ENCODE data around the gene BACH2. TPM values are rescaled to one million over a fixed set of nuclear protein-coding genes. Genes with fewer than 3 reads are reported as not detected.
A peak's percentile ranks its signal among the peaks of the same experiment; 100 is the strongest.

The BACH2 gene
- polyA plus RNA-seq, 6 donors from 2014 or later: 31.0 to 130 (median 78.4) TPM

DNA sequence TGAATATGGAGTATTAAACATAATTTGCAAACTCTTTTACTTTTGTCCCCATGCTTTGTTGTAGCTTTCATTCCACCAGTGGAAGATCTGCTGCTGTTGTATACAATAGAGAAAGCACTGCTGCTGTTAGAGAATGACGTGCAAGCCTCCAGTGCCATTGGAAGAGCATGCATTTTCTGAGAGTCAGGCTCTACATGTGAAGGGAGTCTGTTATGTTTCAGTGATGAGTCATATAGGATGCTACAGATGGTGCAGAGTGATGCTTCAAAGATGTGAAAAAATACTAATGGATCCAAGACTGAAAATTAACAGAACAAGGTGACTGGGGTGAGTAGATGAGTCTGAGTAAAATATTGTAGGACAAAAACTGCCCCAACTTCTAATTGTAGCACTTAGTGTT is 22.4 kb upstream of the BACH2 start:
- Mint-ChIP-seq H3K36me3 (peaks cover 0 to 5% of the 10 kb centered on the region in 2 donors), H3K9me3 (peaks cover 0 to 5% (median 0%) of the 10 kb centered on the region in 7 donors), H3K4me3 (peak overlapping the region in 1 of 8 donors; percentile 1), H3K4me1 (peaks cover 49 to 73% (median 53%) of the 10 kb centered on the region in 3 donors), H3K27me3 (no peaks in the 10 kb centered on the region), H3K27ac (peak overlapping the region in 3 of 6 donors; percentile 2 to 96 (median 6))
- no peak for ATAC-seq (ENCODE audit: low read depth in 2 of 2)
- DNase-seq: no peak

DNA sequence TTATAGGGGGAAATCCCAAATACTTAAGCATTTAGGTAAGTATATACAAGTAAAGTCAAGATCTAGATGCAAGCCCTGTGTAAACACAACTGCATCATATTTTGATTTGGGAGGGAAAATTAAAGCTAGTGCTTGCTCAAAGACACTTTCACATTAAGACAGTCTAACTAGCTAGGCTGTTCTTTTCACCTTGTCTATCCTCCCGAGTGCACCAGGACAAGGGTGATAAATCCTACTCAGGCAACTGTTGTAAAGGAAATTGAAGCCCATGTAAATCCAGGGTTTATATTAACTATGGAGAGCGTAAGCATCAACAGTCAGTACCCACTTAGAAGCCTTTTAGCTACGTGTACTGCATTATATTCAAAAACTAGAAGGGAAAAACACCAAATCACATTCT is 19.3 kb upstream of the BACH2 start:
- Mint-ChIP-seq H3K27ac (peak overlapping the region; percentile 91 to 99 (median 98)), H3K36me3 (no peaks in the 10 kb centered on the region), H3K27me3 (no peaks in the 10 kb centered on the region), H3K4me3 (peak overlapping the region; percentile 16 to 84 (median 68)), H3K4me1 (peaks cover 65 to 92% (median 77%) of the 10 kb centered on the region in 3 donors), H3K9me3 (no peaks in the 10 kb centered on the region)
- DNase-seq (no peak), ATAC-seq (ENCODE audit: low read depth in 2 of 2) (no peak)

DNA sequence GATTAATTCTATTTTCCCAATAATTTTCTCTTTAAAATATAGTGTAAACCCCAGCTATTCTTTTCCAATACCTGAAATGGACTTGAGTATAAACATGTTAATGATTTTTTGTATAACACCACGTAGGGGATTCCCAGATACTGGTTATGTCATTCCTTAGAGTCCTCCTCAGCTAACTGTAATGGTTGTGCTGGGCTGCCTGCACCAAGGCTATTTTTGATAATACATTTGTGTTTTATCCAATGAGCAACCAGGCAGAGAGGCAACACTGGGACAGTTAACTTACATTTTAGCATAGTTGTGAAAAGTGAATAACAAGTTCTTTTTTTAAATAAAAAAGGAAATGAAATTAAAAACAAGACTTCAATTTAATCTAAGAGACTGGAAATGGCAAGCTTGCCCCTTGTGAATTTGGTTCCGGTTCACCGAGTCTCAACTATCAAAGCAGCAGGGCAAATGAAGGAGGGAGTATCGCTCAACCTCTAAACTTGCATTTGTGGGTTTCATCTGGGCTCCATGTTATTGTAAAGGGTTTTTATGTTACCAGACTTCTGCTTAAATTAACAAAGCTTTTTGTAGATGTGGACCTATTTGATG is 18.8 kb upstream of the BACH2 start:
- peaks cover 66 to 92% (median 77%) of the 10 kb centered on the region in 3 donors for H3K4me1 Mint-ChIP-seq
- peak overlapping the region; percentile 16 to 84 (median 68) for H3K4me3 Mint-ChIP-seq
- ATAC-seq (ENCODE audit: low read depth in 2 of 2): peak; percentile 81 to 82
- H3K9me3 Mint-ChIP-seq: no peaks in the 10 kb centered on the region
- DNase-seq: peak; percentile 87
- H3K27me3 Mint-ChIP-seq: no peaks in the 10 kb centered on the region
- H3K27ac Mint-ChIP-seq: peak overlapping the region; percentile 91 to 99 (median 98)
- H3K36me3 Mint-ChIP-seq: no peaks in the 10 kb centered on the region

DNA sequence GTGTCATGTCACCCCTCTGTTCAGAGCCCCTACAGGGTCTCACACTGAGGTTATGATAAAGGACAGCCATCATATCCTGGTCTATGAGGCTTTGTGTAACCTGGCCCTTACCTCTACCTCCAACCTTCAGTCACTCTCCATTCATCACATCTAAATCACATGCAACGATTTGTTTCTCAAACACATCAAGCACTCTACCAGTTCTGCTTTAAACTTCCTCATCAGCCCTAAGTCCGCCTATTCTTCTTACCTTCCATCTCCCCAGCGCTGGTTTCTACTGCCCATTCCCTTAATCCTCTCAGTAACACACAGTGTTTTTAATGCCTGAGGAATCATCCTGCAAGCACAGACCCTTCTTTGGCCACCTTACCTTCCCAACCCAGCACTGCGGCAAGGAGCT is 17.9 kb upstream of the BACH2 start:
- H3K36me3 Mint-ChIP-seq: no peaks in the 10 kb centered on the region
- peaks cover 0 to 4% (median 0%) of the 10 kb centered on the region in 7 donors for H3K9me3 Mint-ChIP-seq
- H3K27me3 Mint-ChIP-seq: no peaks in the 10 kb centered on the region
- DNase-seq: peak; percentile 50
- peak overlapping the region; percentile 17 to 72 (median 56) for H3K4me3 Mint-ChIP-seq
- peak; percentile 29 to 40 for ATAC-seq (ENCODE audit: low read depth in 2 of 2)
- H3K4me1 Mint-ChIP-seq: peaks cover 71 to 94% (median 80%) of the 10 kb centered on the region in 3 donors
- H3K27ac Mint-ChIP-seq: peak overlapping the region; percentile 91 to 99 (median 94)

DNA sequence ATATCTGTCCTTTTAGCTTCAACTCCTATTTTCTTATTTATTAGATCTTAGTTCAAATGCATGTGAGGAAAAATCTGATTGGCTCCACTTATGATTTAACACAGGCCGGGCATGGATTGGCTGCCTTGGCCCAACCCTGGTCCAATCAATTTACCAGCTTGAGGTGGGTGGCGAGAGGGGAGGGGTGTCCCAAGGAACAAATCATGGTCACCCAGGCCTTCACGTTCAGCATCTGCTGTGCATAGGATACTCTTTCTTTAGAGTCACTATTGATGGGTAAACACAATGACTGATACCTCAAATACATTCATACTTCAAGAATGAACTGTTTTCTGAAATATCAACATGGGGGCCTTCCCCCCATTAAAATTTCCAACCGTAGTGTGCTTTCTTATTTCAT is 14.9 kb upstream of the BACH2 start:
- Mint-ChIP-seq H3K27me3 (no peaks in the 10 kb centered on the region), H3K27ac (peak overlapping the region; percentile 69 to 96 (median 84)), H3K9me3 (peaks cover 0 to 4% (median 0%) of the 10 kb centered on the region in 7 donors), H3K36me3 (no peaks in the 10 kb centered on the region), H3K4me1 (peaks cover 59 to 81% (median 70%) of the 10 kb centered on the region in 3 donors), H3K4me3 (peak overlapping the region in 6 of 8 donors; percentile 33 to 82 (median 65))
- ATAC-seq (ENCODE audit: low read depth in 2 of 2) (no peak), DNase-seq (no peak)

DNA sequence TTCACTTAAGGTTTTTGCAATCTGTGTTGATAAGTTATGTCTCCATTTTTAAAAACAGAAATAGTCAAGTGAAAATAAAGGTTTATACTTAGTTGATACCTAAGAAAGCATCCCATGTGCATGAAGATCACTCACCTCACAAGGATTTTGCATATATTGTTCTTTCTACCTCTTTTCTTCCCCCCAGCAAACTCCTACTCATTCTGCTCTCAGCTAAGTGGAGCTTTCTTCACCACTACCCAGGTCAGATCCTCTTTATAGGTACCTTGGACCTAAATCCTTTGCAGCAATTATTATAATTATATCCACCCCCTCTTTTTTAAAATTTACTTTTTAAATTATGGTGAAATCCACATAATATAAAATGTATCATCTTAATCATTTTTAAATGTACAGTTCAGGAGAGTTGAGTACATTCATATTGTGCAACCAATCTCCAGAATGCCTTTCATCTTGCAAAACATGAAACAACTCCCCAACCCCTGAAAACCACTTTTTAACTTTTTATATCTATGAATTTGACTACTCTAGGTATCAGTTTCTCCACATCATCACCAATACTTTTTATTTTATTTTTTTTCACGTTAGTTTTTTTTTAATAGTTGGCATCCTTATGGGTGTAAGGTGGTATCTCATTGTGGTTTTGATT is 9.3 kb upstream of the BACH2 start:
- Mint-ChIP-seq H3K4me1 (peaks cover 57 to 79% (median 66%) of the 10 kb centered on the region in 3 donors), H3K27me3 (no peaks in the 10 kb centered on the region), H3K9me3 (peaks cover 0 to 8% (median 1%) of the 10 kb centered on the region in 7 donors)

DNA sequence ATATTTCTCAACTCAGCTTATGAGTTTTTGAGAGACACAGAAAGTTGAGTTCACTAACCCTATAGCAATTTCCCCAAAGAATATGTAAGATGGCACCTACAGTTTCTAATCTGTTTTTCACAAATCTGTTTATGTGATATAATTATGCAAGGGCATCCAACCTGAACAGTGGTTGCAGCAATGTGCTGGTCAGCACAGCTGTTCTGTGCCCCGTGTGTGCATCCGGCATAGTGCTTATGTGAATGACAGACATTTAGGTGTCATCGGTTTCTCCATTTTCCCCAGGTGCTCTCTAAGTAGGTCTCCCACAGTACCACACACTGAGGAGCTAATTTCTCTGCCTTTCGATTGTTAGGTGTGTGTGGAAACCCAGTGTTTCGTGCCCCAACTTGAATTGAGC is 7.7 kb upstream of the BACH2 start:
- H3K4me1 Mint-ChIP-seq: peaks cover 52 to 74% (median 62%) of the 10 kb centered on the region in 3 donors
- H3K27me3 Mint-ChIP-seq: no peaks in the 10 kb centered on the region
- H3K27ac Mint-ChIP-seq: peak overlapping the region; percentile 91 to 98 (median 94)
- no peaks in the 10 kb centered on the region for H3K36me3 Mint-ChIP-seq
- DNase-seq (peak; percentile 68), ATAC-seq (ENCODE audit: low read depth in 2 of 2) (peak; percentile 93 to 96)
- H3K9me3 Mint-ChIP-seq: peaks cover 0 to 8% (median 0%) of the 10 kb centered on the region in 7 donors
- H3K4me3 Mint-ChIP-seq: peak overlapping the region; percentile 14 to 88 (median 66)

More for the DNA sequence above, 9.3 kb upstream of the BACH2 start:
- no peaks in the 10 kb centered on the region for H3K36me3 Mint-ChIP-seq
- no peak for DNase-seq
- peak overlapping the region; percentile 84 to 97 (median 93) for H3K27ac Mint-ChIP-seq
- H3K4me3 Mint-ChIP-seq: peak overlapping the region in 5 of 8 donors; percentile 44 to 74 (median 55)
- no peak for ATAC-seq (ENCODE audit: low read depth in 2 of 2)

- H3K4me3 Mint-ChIP-seq: peak overlapping the region; percentile 0 to 88 (median 65)
- no peaks in the 10 kb centered on the region for H3K36me3 Mint-ChIP-seq
- ATAC-seq (ENCODE audit: low read depth in 2 of 2) (no peak), DNase-seq (no peak)
- peak overlapping the region; percentile 90 to 98 (median 94) for H3K27ac Mint-ChIP-seq
- peaks cover 51 to 75% (median 72%) of the 10 kb centered on the region in 3 donors for H3K4me1 Mint-ChIP-seq
- H3K9me3 Mint-ChIP-seq: peaks cover 0 to 8% (median 0%) of the 10 kb centered on the region in 7 donors
- H3K27me3 Mint-ChIP-seq: no peaks in the 10 kb centered on the region
These were observed 6.4 kb upstream of the BACH2 start for GRCh38 chr6:90303039-90303438.

- no peaks in the 10 kb centered on the region for H3K36me3 Mint-ChIP-seq
- H3K4me1 Mint-ChIP-seq: peaks cover 51 to 82% (median 79%) of the 10 kb centered on the region in 3 donors
- peak overlapping the region in 5 of 8 donors; percentile 6 to 45 (median 35) for H3K4me3 Mint-ChIP-seq
- DNase-seq: no peak
- H3K9me3 Mint-ChIP-seq: peaks cover 0 to 8% (median 0%) of the 10 kb centered on the region in 7 donors
- peak overlapping the region in 5 of 6 donors; percentile 75 to 98 (median 96) for H3K27ac Mint-ChIP-seq
- no peaks in the 10 kb centered on the region for H3K27me3 Mint-ChIP-seq
- ATAC-seq (ENCODE audit: low read depth in 2 of 2): no peak
These were observed 5.7 kb upstream of the BACH2 start for GRCh38 chr6:90302320-90302719.

DNA sequence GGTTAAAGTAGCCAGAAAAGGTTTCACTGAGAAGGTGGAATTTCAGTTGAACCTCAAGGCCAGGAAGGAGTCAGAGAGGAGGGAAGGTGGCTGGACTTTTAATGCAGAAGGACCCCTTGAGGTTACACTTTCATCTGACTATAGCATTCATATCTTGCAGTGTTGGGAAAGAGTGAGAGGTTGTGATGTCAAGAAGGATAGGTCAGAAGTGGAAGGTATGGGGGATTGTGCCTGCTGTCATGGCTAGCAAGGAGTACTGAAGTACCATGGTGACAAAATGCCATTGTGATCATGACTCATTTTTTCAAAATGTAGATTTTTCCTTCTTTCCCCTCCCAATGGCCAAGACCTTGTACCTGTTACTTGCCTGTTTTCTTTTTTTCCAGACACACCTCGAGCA is 5.2 kb upstream of the BACH2 start:
- Mint-ChIP-seq H3K9me3 (peaks cover 0 to 8% (median 0%) of the 10 kb centered on the region in 7 donors), H3K4me3 (peak overlapping the region; percentile 4 to 72 (median 38)), H3K27me3 (no peaks in the 10 kb centered on the region), H3K4me1 (peaks cover 52 to 81% (median 79%) of the 10 kb centered on the region in 3 donors), H3K27ac (peak overlapping the region; percentile 48 to 96 (median 92)), H3K36me3 (peaks cover 0 to 3% of the 10 kb centered on the region in 2 donors)
- ATAC-seq (ENCODE audit: low read depth in 2 of 2) (no peak), DNase-seq (no peak)

- Mint-ChIP-seq H3K36me3 (peaks cover 8 to 13% of the 10 kb centered on the region in 2 donors), H3K9me3 (peaks cover 0 to 8% (median 0%) of the 10 kb centered on the region in 7 donors), H3K4me3 (peak overlapping the region; percentile 81 to 99 (median 89)), H3K4me1 (peaks cover 40 to 65% (median 57%) of the 10 kb centered on the region in 3 donors), H3K27ac (peak overlapping the region; percentile 95 to 98 (median 96)), H3K27me3 (no peaks in the 10 kb centered on the region)
- DNase-seq (no peak), ATAC-seq (ENCODE audit: low read depth in 2 of 2) (no peak)
These were observed 1.9 kb upstream of the BACH2 start for GRCh38 chr6:90298459-90299053.

GRCh38 chr6:90297867-90298381 is 1.3 kb upstream of the BACH2 start:
- Mint-ChIP-seq H3K9me3 (peaks cover 0 to 4% (median 0%) of the 10 kb centered on the region in 7 donors), H3K27ac (peak overlapping the region; percentile 95 to 98 (median 96)), H3K27me3 (no peaks in the 10 kb centered on the region), H3K36me3 (peaks cover 8 to 15% of the 10 kb centered on the region in 2 donors), H3K4me1 (peaks cover 38 to 65% (median 57%) of the 10 kb centered on the region in 3 donors), H3K4me3 (peak overlapping the region; percentile 81 to 99 (median 89))
- DNase-seq: no peak
- no peak for ATAC-seq (ENCODE audit: low read depth in 2 of 2)
